OCI-LY1 (cell line): ENCODE measurements around the gene TECPR2.

ENCODE experiments used
- H2AFZ ChIP-seq: fragments of 200-600 bp; sonication (generic), shearing (Covaris generic); 2 replicates; pipeline ENCODE4 v1.6.0; 2014; ENCODE audit warnings: antibody characterized with exemption, mild to moderate bottlenecking, low read length
- H3F3A ChIP-seq: fragments of 200-600 bp; sonication (generic), shearing (Covaris generic); 2 replicates; pipeline ENCODE4 v1.6.0; 2014; ENCODE audit warnings: mild to moderate bottlenecking, antibody characterized with exemption, low read length, moderate library complexity; ENCODE audit not compliant: insufficient read depth
- H3K27ac ChIP-seq: fragments of 200-600 bp; sonication (generic); 2 replicates; pipeline ENCODE4 v1.5.1; 2014; ENCODE audit warnings: low read length, mixed run types, mild to moderate bottlenecking, low read depth; ENCODE audit not compliant: poor library complexity, severe bottlenecking
- H3K27me3 ChIP-seq: fragments of 200-600 bp; sonication (generic); 2 replicates; pipeline ENCODE4 v1.6.0; 2014; ENCODE audit warnings: antibody characterized with exemption, mild to moderate bottlenecking, low read length, moderate library complexity; ENCODE audit not compliant: insufficient read depth
- H3K36me3 ChIP-seq: fragments of 200-600 bp; sonication (generic); 2 replicates; pipeline ENCODE4 v1.6.1; 2014; ENCODE audit warnings: mild to moderate bottlenecking, antibody characterized with exemption, low read length, moderate library complexity, mixed read lengths; ENCODE audit not compliant: insufficient read depth
- H3K4me1 ChIP-seq: fragments of 200-600 bp; sonication (generic); 2 replicates; pipeline ENCODE4 v1.5.1; 2014; ENCODE audit warnings: mild to moderate bottlenecking, low read length, moderate library complexity; ENCODE audit not compliant: insufficient read depth, severe bottlenecking
- H3K4me2 ChIP-seq: fragments of 200-600 bp; sonication (generic), shearing (Covaris generic); 2 replicates; pipeline ENCODE4 v1.6.1; 2014; ENCODE audit warnings: low read length
- H3K4me3 ChIP-seq: fragments of 200-600 bp; sonication (generic); 2 replicates; pipeline ENCODE4 v1.5.1; 2014; ENCODE audit warnings: low read length, low read depth, mild to moderate bottlenecking, mixed read lengths; ENCODE audit not compliant: poor library complexity, severe bottlenecking
- H3K79me2 ChIP-seq: fragments of 200-600 bp; shearing (Covaris generic); 2 replicates; pipeline ENCODE4 v1.6.1; 2016; ENCODE audit warnings: mixed run types, low read length, mixed read lengths; ENCODE audit not compliant: insufficient read depth
- H3K9ac ChIP-seq: fragments of 200-600 bp; sonication (generic), shearing (Covaris generic); 2 replicates; pipeline ENCODE4 v1.6.1; 2014; ENCODE audit warnings: mild to moderate bottlenecking, low read length, mixed read lengths
- H3K9me2 ChIP-seq: fragments of 200-600 bp; sonication (generic), shearing (Covaris generic); 2 replicates; pipeline ENCODE4 v1.6.1; 2014; ENCODE audit warnings: low read depth, mild to moderate bottlenecking, low read length, mixed read lengths
- H3K9me3 ChIP-seq: fragments of 200-600 bp; shearing (Covaris generic); 2 replicates; pipeline ENCODE4 v1.6.1; 2014; ENCODE audit warnings: low read length, mixed read lengths
- H4K20me1 ChIP-seq: fragments of 200-600 bp; sonication (generic), shearing (Covaris generic); 2 replicates; pipeline ENCODE4 v1.6.0; 2016; ENCODE audit warnings: mild to moderate bottlenecking, low read length; ENCODE audit not compliant: insufficient read depth
- CTCF ChIP-seq: fragments of 200-600 bp; sonication (generic), shearing (Covaris generic); IDR thresholded peaks from 2 replicates; pipeline ENCODE4 v1.5.1; 2017; ENCODE audit warnings: mild to moderate bottlenecking, antibody characterized with exemption, low read length, moderate library complexity, mixed read lengths
- EZH2 ChIP-seq: fragments of 200-600 bp; sonication (generic), shearing (Covaris generic); IDR thresholded peaks from 2 replicates; pipeline ENCODE4 v1.8.0; 2017; ENCODE audit warnings: borderline replicate concordance, mixed run types, mild to moderate bottlenecking, antibody characterized with exemption, low read length, moderate library complexity, mixed read lengths

The TECPR2 gene

GRCh38 chr14:102495491-102496330, 133.0 kb downstream of the TECPR2 start:
- Histone ChIP-seq H3K9ac (no peak overlapping the region), H3K27ac (no peak overlapping the region), H3K4me2 (no peak overlapping the region), H3K4me1 (no peaks in the 10 kb centered on the region), H2AFZ (no peak overlapping the region), H3K4me3 (no peak overlapping the region), H3K79me2 (no peaks in the 10 kb centered on the region), H3K36me3 (no peaks in the 10 kb centered on the region), H4K20me1 (no peaks in the 10 kb centered on the region), H3K9me2 (no peaks in the 10 kb centered on the region), H3K9me3 (no peaks in the 10 kb centered on the region), H3K27me3 (no peaks in the 10 kb centered on the region), H3F3A (no peaks in the 10 kb centered on the region)
- TF ChIP-seq EZH2 (no peak), CTCF (no peak)

- no peaks in the 10 kb centered on the region for H3K36me3 ChIP-seq
- no peaks in the 10 kb centered on the region for H3K27me3 ChIP-seq
- H3K4me3 ChIP-seq: no peak overlapping the region
- no peaks in the 10 kb centered on the region for H4K20me1 ChIP-seq
- no peak overlapping the region for H3K4me2 ChIP-seq
- no peak overlapping the region for H3K9ac ChIP-seq
- no peaks in the 10 kb centered on the region for H3K4me1 ChIP-seq
- H3K9me3 ChIP-seq: no peaks in the 10 kb centered on the region
- no peaks in the 10 kb centered on the region for H3K79me2 ChIP-seq
- no peak overlapping the region for H3K27ac ChIP-seq
- H3F3A ChIP-seq: no peaks in the 10 kb centered on the region
- no peak overlapping the region for H2AFZ ChIP-seq
- no peaks in the 10 kb centered on the region for H3K9me2 ChIP-seq
- no peak for TF ChIP-seq EZH2
- TF ChIP-seq CTCF: no peak
These were observed 133.6 kb downstream of the TECPR2 start for GRCh38 chr14:102496331-102496691.

GRCh38 chr14:102496958-102497744, 134.4 kb downstream of the TECPR2 start:
- TF ChIP-seq EZH2: no peak
- Histone ChIP-seq H3K4me1 (no peaks in the 10 kb centered on the region), H3K79me2 (no peaks in the 10 kb centered on the region), H4K20me1 (no peaks in the 10 kb centered on the region), H3K9ac (no peak overlapping the region), H3F3A (no peaks in the 10 kb centered on the region), H3K9me2 (no peaks in the 10 kb centered on the region), H3K36me3 (no peaks in the 10 kb centered on the region), H3K4me2 (no peak overlapping the region), H3K27me3 (no peaks in the 10 kb centered on the region), H2AFZ (no peak overlapping the region), H3K27ac (no peak overlapping the region), H3K9me3 (no peaks in the 10 kb centered on the region), H3K4me3 (no peak overlapping the region)
